GM12865 (cell line): Measurements from ENCODE around the gene COPB1.
A peak's percentile ranks its signal among the peaks of the same experiment; 100 is the strongest.

Experiments used
- DNase-seq: peaks from one replicate; pipeline ENCODE4 v3.0.0; 2010; ENCODE audit warnings: low read depth
- H3K4me3 ChIP-seq: 2 replicates; pipeline ENCODE4 v1.5.1; 2011; ENCODE audit warnings: mild to moderate bottlenecking, low read depth, low read length, control low read depth
- TF ChIP-seq, protein P1 (sequence below): IDR thresholded peaks from 2 replicates; pipeline ENCODE4 v1.5.1; 2011; ENCODE audit warnings: low read length, control low read depth, low read depth, inconsistent platforms; ENCODE audit not compliant: insufficient read depth; ENCODE audit errors: missing control alignments

Gene COPB1

DNA sequence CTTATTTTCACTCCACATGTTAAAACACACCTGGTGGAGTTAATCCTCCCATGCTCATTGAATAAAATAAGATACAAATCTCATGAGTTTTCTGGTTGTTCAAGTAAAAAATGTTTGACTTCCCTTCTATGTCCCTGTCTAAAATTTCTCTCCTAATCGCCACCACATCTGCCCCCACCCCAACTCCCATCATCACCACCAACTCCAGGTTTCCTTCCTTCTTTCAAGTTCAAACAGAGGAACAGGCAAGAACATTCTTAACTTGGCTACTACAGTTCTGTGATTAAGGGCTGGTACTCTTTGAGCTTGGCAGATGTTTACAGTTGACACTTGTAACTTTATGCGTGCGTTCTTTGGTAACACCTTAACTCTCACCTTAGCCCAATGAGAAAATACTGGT is 29.7 kb upstream of the COPB1 start:
- DNase-seq, result no peak
- TF ChIP-seq, protein P1, sequence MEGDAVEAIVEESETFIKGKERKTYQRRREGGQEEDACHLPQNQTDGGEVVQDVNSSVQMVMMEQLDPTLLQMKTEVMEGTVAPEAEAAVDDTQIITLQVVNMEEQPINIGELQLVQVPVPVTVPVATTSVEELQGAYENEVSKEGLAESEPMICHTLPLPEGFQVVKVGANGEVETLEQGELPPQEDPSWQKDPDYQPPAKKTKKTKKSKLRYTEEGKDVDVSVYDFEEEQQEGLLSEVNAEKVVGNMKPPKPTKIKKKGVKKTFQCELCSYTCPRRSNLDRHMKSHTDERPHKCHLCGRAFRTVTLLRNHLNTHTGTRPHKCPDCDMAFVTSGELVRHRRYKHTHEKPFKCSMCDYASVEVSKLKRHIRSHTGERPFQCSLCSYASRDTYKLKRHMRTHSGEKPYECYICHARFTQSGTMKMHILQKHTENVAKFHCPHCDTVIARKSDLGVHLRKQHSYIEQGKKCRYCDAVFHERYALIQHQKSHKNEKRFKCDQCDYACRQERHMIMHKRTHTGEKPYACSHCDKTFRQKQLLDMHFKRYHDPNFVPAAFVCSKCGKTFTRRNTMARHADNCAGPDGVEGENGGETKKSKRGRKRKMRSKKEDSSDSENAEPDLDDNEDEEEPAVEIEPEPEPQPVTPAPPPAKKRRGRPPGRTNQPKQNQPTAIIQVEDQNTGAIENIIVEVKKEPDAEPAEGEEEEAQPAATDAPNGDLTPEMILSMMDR, result no peak
- H3K4me3 ChIP-seq, result no peak overlapping the region

DNA sequence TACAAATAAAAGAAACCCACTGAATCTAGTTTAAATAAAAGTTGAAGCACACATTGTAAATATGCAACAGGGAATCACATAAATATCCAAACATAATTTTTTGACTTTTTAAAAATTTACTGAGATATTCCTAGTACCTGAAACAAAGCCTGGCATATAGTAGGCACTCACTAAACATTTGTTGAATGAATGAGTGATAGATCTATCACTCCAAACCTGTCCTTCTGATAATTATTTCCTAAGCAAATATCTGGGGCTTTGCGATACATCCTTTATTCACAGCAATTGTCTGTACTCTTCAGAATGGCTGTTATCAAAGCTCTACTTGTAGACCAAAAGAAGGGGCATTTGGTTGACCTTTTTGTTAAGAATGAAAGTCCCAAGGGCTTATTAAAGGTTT is 23.2 kb upstream of the COPB1 start:
- no peak overlapping the region for H3K4me3 ChIP-seq
- no peak for DNase-seq
- TF ChIP-seq, protein P1, result no peak

DNA sequence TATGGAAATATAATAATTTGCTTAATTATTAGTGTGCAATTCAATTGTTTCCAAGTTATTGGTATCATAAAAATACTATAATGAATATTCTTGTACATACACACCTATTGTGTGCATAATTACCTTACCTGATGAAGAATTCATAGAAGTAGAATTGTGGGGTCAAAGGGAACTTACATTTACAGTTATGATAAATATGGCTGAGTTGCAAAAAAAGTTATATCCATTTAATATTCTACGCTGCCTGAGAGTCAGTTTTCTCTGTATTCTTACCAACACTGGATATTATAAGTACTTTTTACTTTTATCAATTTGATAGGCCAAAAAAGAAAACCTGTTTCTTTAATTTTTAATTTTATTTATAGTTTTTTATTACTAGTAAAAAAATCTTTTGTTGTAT is 22.6 kb upstream of the COPB1 start:
- TF ChIP-seq, protein P1, result no peak
- DNase-seq, result no peak

DNA sequence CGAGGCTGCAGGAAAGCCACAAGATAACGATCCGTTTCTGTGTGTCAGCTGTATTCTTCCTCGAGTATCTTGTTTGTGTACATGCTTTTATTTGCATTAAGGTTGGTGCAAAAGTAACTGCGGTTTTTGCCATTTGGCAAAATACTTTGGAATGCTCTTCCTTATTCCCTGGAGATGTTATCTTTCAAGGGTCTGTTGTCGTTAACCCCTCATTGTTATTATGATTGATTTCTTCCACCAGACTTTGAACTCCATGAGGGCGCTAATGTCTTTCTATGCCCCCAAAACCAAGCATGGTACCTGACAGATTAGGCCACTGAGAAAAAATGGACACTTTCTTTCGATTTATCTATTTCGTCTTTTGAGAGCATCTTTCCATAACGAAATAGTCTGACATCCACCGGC is 21.1 kb upstream of the COPB1 start:
- peak; percentile 13 for DNase-seq
- peak overlapping the region; percentile 94 for H3K4me3 ChIP-seq
- TF ChIP-seq, protein P1, result no peak

More for the DNA sequence above, 22.6 kb upstream of the COPB1 start:
- no peak overlapping the region for H3K4me3 ChIP-seq

DNA sequence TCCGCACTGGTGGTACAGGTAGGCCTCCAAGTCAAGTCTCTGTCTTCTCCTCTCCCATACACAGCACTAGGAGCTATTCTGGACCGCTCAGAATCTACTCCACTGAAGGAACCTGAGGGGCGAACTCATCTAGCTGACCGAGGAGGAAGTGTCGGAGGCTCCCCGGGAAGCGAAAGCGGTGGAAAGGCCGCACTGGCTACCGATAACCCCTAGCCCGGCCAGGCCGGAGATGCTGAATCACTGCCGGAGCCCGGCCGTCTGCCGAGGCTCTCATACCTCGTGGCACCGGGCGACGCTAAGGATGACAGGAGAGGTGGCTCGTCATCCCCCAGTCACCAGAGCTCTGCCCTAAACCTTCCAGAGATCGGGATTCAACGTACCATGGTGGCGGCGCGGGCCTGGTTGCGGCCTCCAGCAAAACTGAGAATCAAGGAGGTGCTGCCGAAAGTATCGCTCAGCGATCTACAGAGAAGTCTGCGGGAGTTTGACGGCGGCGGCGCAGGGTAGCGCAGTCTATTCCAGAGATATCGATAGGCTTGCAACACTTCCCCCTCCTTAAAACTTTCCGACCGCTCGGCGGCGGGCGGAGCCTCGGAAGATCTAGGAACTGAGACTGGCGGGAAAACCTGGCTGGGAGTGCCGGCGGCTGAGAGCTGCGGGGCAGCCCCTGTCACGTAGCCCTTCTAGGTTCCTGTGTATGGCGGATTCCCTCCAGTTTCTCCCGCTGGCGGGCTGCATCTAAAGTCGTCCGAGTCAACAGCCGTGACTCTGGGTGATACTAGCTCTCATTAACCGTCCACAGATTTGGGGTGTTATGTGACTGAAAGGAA is 20.5 kb upstream of the COPB1 start, which contains the start of gene PSMA1:
PSMA1 (minus strand) TSS at position 470 of the 830 bp plus-strand sequence; CDS start at position 383, 87 bp downstream.
- peak; percentile 96 for DNase-seq
- TF ChIP-seq, protein P1, result no peak
- H3K4me3 ChIP-seq, result peak within 1 kb of the TSS; percentile 94

DNA sequence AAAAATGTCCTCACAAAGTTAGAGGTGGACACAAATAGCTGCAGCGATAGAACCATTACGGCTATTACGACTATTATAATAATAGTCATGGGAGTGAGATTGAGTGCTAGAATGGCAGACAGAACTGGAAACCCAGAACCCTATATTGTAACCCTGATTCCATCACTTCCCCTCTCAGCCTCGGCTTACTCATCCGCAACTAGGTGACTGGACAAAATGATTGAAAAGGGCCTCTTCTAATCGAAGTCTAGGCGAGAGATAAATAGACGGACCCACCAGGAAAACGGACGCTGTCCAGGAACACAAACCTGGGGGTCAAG is 19.9 kb upstream of the COPB1 start:
- DNase-seq, result no peak
- TF ChIP-seq, protein P1, result no peak
- H3K4me3 ChIP-seq, result peak overlapping the region; percentile 94

DNA sequence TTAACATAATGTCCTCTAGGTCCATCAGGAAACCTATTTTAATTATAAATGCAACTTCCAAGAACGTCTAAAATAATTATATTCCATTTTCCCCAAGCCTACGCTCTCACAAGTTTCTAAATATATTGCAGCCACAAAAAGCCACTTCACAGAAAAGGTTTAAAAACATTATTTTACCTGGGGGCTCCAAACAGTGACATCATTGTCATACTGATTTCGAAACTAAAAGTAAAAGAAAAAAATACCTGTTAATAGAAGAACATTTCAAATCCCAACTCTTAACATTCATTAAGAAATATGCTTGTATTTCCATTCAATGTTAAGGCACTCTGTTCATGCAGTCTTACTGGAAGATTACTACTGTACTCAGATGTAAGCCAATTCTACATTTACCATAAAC is 19.2 kb upstream of the COPB1 start:
- H3K4me3 ChIP-seq, result peak overlapping the region; percentile 94
- TF ChIP-seq, protein P1, result no peak
- no peak for DNase-seq
